GM06990 (cell line): ENCODE results near the gene TMEM258.
A peak's percentile ranks its signal among the peaks of the same experiment; 100 is the strongest.

Source experiments
- DNase-seq: peaks from one replicate; pipeline ENCODE4 v3.0.0-alpha.2; 2011; ENCODE audit not compliant: insufficient read length; ENCODE audit errors: extremely low read depth
- H3K27me3 ChIP-seq: replicated peaks from 2 replicates; pipeline ENCODE4 v1.6.0; 2011; ENCODE audit warnings: low read length; ENCODE audit not compliant: control insufficient read depth, insufficient read depth
- H3K36me3 ChIP-seq: 2 replicates; pipeline ENCODE4 v1.5.1; 2011; ENCODE audit warnings: low read length; ENCODE audit not compliant: control insufficient read depth, insufficient read depth
- H3K4me3 ChIP-seq: replicated peaks from 2 replicates; pipeline ENCODE4 v1.5.1; 2011; ENCODE audit warnings: low read depth, mild to moderate bottlenecking, control low read depth, low read length
- CTCF ChIP-seq: IDR thresholded peaks from 2 replicates; pipeline ENCODE4 v1.5.1; 2011; ENCODE audit warnings: low read length, control low read depth, mild to moderate bottlenecking, inconsistent platforms; ENCODE audit not compliant: insufficient read depth, poor library complexity, severe bottlenecking

The TMEM258 gene

GRCh38 chr11:61762223-61762615 is 30.2 kb downstream of the TMEM258 start:
- Histone ChIP-seq H3K4me3 (no peak overlapping the region), H3K27me3 (no peaks in the 10 kb centered on the region)
- DNase-seq = no peak

GRCh38 chr11:61761440-61762222 is 30.8 kb downstream of the TMEM258 start:
- DNase-seq = no peak
- H3K27me3 ChIP-seq = no peaks in the 10 kb centered on the region
- H3K36me3 ChIP-seq = no peaks in the 10 kb centered on the region
- no peak overlapping the region for H3K4me3 ChIP-seq
- no peak for TF ChIP-seq CTCF

More at GRCh38 chr11:61762223-61762615, 30.2 kb downstream of the TMEM258 start:
- H3K36me3 ChIP-seq = no peaks in the 10 kb centered on the region
- TF ChIP-seq CTCF = no peak

GRCh38 chr11:61760946-61761345 is 31.5 kb downstream of the TMEM258 start:
- Histone ChIP-seq H3K36me3 (no peaks in the 10 kb centered on the region), H3K27me3 (no peaks in the 10 kb centered on the region), H3K4me3 (no peak overlapping the region)
- TF ChIP-seq CTCF = no peak
- DNase-seq = no peak

GRCh38 chr11:61757213-61757862 is 35.1 kb downstream of the TMEM258 start:
- no peak overlapping the region for H3K4me3 ChIP-seq
- H3K27me3 ChIP-seq = no peaks in the 10 kb centered on the region; the same call in 1 of the 2 replicates
- TF ChIP-seq CTCF = no peak
- no peaks in the 10 kb centered on the region for H3K36me3 ChIP-seq
- DNase-seq = no peak

- peak; percentile 78 for DNase-seq
- no peak for TF ChIP-seq CTCF
- H3K27me3 ChIP-seq = peaks cover 2% of the 10 kb centered on the region
- H3K4me3 ChIP-seq = no peak overlapping the region
- no peaks in the 10 kb centered on the region for H3K36me3 ChIP-seq
These were observed 35.8 kb downstream of the TMEM258 start for GRCh38 chr11:61756452-61757212.
